HepG2 (cell line): ENCODE measurements around the gene IRAK2. TPM values are rescaled to one million over a fixed set of nuclear protein-coding genes. Genes with fewer than 3 reads are reported as not detected.

Experiments
- E2F5 ChIP-seq: sonication (generic); formaldehyde crosslinking; conservative IDR thresholded peaks from 2 replicates; pipeline ENCODE4 v1.4.0; 2020; ENCODE audit warnings: missing genetic modification reagents
- EZH2 ChIP-seq: conservative IDR thresholded peaks from 2 replicates; pipeline ENCODE4 v1.6.1; 2012; ENCODE audit warnings: mild to moderate bottlenecking, low read depth, low read length, moderate library complexity
- FOXC1 ChIP-seq: sonication (generic); formaldehyde crosslinking; IDR thresholded peaks from 2 replicates; pipeline ENCODE4 v1.8.0; 2022; ENCODE audit warnings: mild to moderate bottlenecking, missing genetic modification reagents, borderline replicate concordance
- FOXO1 ChIP-seq: sonication (generic); formaldehyde crosslinking; IDR thresholded peaks from 2 replicates; pipeline ENCODE4 v1.4.0; 2020; ENCODE audit warnings: missing genetic modification reagents
- HMG20A ChIP-seq: IDR thresholded peaks from 2 replicates; pipeline ENCODE4 v1.6.1; 2016; ENCODE audit warnings: borderline replicate concordance
- KLF15 ChIP-seq: sonication (generic); formaldehyde crosslinking; IDR thresholded peaks from 2 replicates; pipeline ENCODE4 v1.8.1; 2023; ENCODE audit warnings: borderline replicate concordance, mild to moderate bottlenecking, inconsistent platforms, missing genetic modification reagents, mixed read lengths
- MTF1 ChIP-seq: sonication (generic); formaldehyde crosslinking; IDR thresholded peaks from 2 replicates; pipeline ENCODE4 v1.5.0; 2020; ENCODE audit warnings: missing genetic modification reagents
- MYNN ChIP-seq: sonication (generic); formaldehyde crosslinking; IDR thresholded peaks from 2 replicates; pipeline ENCODE4 v1.4.0; 2020; ENCODE audit warnings: mild to moderate bottlenecking, low read depth, missing genetic modification reagents
- PAF1 ChIP-seq: IDR thresholded peaks from 2 replicates; pipeline ENCODE4 v1.6.1; 2016; ENCODE audit warnings: missing genetic modification reagents, missing compliant biosample characterization
- SALL2 ChIP-seq: sonication (generic); formaldehyde crosslinking; IDR thresholded peaks from 2 replicates; pipeline ENCODE4 v1.8.1; 2023; ENCODE audit warnings: mild to moderate bottlenecking, missing genetic modification reagents, inconsistent platforms
- SAP130 ChIP-seq: IDR thresholded peaks from 2 replicates; pipeline ENCODE4 v1.6.1; 2016; ENCODE audit warnings: low read depth
- SNAI1 ChIP-seq: sonication (generic); formaldehyde crosslinking; IDR thresholded peaks from 2 replicates; pipeline ENCODE4 v1.5.0; 2020; ENCODE audit warnings: mild to moderate bottlenecking, missing genetic modification reagents, borderline replicate concordance
- SPEN ChIP-seq: sonication (generic); formaldehyde crosslinking; IDR thresholded peaks from 2 replicates; pipeline ENCODE4 v1.5.1; 2020; ENCODE audit warnings: low read depth, mild to moderate bottlenecking, missing genetic modification reagents
- THYN1 ChIP-seq: sonication (generic); formaldehyde crosslinking; IDR thresholded peaks from 2 replicates; pipeline ENCODE4 v1.8.1; 2023; ENCODE audit warnings: low read depth, mild to moderate bottlenecking, moderate library complexity, missing genetic modification reagents, borderline replicate concordance
- ZIK1 ChIP-seq: sonication (generic); formaldehyde crosslinking; IDR thresholded peaks from 2 replicates; pipeline ENCODE4 v1.5.0; 2020; ENCODE audit warnings: mild to moderate bottlenecking, low read depth, missing genetic modification reagents, borderline replicate concordance
- ZNF101 ChIP-seq: sonication (generic); formaldehyde crosslinking; IDR thresholded peaks from 2 replicates; pipeline ENCODE4 v1.4.0; 2020; ENCODE audit warnings: mild to moderate bottlenecking, low read depth, missing genetic modification reagents, borderline replicate concordance
- ZNF530 ChIP-seq: sonication (generic); formaldehyde crosslinking; IDR thresholded peaks from 2 replicates; pipeline ENCODE4 v1.5.0; 2020; ENCODE audit warnings: low read depth, mild to moderate bottlenecking, missing genetic modification reagents
- ZZZ3 ChIP-seq: sonication (generic); formaldehyde crosslinking; IDR thresholded peaks from 2 replicates; pipeline ENCODE4 v1.4.0; 2020; ENCODE audit warnings: missing genetic modification reagents, mild to moderate bottlenecking, borderline replicate concordance
- polyA plus RNA-seq, 8 experiments: library from polyadenylated mRNA; depleted of rRNA in 3 of 8; stranded (reverse) in 7 of 8; unstranded in 1 of 8; fragments of >200 nt; fragmentation: Illumina TruSeq in 4 of 8; extraction: Trizol in 4 of 8; gene quantifications; 2 replicates each; pipeline versions ENCODE4 v1.2.1 to v1.2.3, GENCODE V29; 2011 to 2016; ENCODE audit warnings: low read depth in 4 of 8, missing spikeins in 1 of 8, mixed read lengths in 1 of 8; ENCODE audit not compliant: insufficient read depth in 1 of 8
- total RNA-seq, 5 experiments: library from RNA; depleted of rRNA; stranded (reverse); fragments of >200 nt; fragmentation: Illumina TruSeq; extraction: Trizol; gene quantifications; 2 replicates each; pipeline ENCODE4 v1.2.3, GENCODE V29; 2016; ENCODE audit warnings: low read depth in 1 of 5
- TF ChIP-seq, protein P1 (sequence below): sonication (generic); formaldehyde crosslinking; IDR thresholded peaks from 2 replicates; pipeline ENCODE4 v1.5.0; 2020; ENCODE audit warnings: missing genetic modification reagents
- TF ChIP-seq, protein P2 (sequence below): sonication (generic); formaldehyde crosslinking; IDR thresholded peaks from 2 replicates; pipeline ENCODE4 v1.4.0; 2020; ENCODE audit warnings: mild to moderate bottlenecking, missing genetic modification reagents
- TF ChIP-seq, protein P3 (sequence below): sonication (generic); formaldehyde crosslinking; IDR thresholded peaks from 2 replicates; pipeline ENCODE4 v1.4.0; 2020; ENCODE audit warnings: missing genetic modification reagents, borderline replicate concordance

IRAK2 gene
- total and polyA plus RNA-seq, 2 of the 13 experiments (the other 11 are each of a cell fraction or from before 2014, with no cell fraction given), result 13.1 to 23.3 TPM

- TF ChIP-seq ZIK1 (CRISPR knock-in tag) (no peak), SALL2 (CRISPR knock-in tag) (peak; percentile 73; the same call in 1 of the 2 replicates), ZNF530 (CRISPR knock-in tag) (no peak), PAF1 (no peak), THYN1 (CRISPR knock-in tag) (no peak), HMG20A (CRISPR knock-in tag) (no peak), FOXC1 (CRISPR knock-in tag) (peak; percentile 72), EZH2 (no peak), MYNN (no peak), SNAI1 (CRISPR knock-in tag) (no peak), SPEN (CRISPR knock-in tag) (peak; percentile 79), MTF1 (CRISPR knock-in tag) (no peak), ZZZ3 (no peak), ZNF101 (CRISPR knock-in tag) (no peak), SAP130 (CRISPR knock-in tag) (peak; percentile 94), FOXO1 (CRISPR knock-in tag) (no peak), KLF15 (CRISPR knock-in tag) (no peak), E2F5 (CRISPR knock-in tag) (no peak)
- TF ChIP-seq, protein P1, sequence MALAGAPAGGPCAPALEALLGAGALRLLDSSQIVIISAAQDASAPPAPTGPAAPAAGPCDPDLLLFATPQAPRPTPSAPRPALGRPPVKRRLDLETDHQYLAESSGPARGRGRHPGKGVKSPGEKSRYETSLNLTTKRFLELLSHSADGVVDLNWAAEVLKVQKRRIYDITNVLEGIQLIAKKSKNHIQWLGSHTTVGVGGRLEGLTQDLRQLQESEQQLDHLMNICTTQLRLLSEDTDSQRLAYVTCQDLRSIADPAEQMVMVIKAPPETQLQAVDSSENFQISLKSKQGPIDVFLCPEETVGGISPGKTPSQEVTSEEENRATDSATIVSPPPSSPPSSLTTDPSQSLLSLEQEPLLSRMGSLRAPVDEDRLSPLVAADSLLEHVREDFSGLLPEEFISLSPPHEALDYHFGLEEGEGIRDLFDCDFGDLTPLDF (CRISPR knock-in tag), result no peak; the same call in 1 of the 2 replicates
- TF ChIP-seq, protein P2, sequence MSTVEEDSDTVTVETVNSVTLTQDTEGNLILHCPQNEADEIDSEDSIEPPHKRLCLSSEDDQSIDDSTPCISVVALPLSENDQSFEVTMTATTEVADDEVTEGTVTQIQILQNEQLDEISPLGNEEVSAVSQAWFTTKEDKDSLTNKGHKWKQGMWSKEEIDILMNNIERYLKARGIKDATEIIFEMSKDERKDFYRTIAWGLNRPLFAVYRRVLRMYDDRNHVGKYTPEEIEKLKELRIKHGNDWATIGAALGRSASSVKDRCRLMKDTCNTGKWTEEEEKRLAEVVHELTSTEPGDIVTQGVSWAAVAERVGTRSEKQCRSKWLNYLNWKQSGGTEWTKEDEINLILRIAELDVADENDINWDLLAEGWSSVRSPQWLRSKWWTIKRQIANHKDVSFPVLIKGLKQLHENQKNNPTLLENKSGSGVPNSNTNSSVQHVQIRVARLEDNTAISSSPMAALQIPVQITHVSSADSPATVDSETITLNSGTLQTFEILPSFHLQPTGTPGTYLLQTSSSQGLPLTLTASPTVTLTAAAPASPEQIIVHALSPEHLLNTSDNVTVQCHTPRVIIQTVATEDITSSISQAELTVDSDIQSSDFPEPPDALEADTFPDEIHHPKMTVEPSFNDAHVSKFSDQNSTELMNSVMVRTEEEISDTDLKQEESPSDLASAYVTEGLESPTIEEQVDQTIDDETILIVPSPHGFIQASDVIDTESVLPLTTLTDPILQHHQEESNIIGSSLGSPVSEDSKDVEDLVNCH, result no peak; the same call in 1 of the 2 replicates
- TF ChIP-seq, protein P3, sequence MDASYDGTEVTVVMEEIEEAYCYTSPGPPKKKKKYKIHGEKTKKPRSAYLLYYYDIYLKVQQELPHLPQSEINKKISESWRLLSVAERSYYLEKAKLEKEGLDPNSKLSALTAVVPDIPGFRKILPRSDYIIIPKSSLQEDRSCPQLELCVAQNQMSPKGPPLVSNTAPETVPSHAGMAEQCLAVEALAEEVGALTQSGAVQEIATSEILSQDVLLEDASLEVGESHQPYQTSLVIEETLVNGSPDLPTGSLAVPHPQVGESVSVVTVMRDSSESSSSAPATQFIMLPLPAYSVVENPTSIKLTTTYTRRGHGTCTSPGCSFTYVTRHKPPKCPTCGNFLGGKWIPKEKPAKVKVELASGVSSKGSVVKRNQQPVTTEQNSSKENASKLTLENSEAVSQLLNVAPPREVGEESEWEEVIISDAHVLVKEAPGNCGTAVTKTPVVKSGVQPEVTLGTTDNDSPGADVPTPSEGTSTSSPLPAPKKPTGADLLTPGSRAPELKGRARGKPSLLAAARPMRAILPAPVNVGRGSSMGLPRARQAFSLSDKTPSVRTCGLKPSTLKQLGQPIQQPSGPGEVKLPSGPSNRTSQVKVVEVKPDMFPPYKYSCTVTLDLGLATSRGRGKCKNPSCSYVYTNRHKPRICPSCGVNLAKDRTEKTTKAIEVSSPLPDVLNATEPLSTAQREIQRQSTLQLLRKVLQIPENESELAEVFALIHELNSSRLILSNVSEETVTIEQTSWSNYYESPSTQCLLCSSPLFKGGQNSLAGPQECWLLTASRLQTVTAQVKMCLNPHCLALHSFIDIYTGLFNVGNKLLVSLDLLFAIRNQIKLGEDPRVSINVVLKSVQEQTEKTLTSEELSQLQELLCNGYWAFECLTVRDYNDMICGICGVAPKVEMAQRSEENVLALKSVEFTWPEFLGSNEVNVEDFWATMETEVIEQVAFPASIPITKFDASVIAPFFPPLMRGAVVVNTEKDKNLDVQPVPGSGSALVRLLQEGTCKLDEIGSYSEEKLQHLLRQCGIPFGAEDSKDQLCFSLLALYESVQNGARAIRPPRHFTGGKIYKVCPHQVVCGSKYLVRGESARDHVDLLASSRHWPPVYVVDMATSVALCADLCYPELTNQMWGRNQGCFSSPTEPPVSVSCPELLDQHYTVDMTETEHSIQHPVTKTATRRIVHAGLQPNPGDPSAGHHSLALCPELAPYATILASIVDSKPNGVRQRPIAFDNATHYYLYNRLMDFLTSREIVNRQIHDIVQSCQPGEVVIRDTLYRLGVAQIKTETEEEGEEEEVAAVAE, result peak; percentile 99
Measured at GRCh38 chr3:10115326-10116137, 49.2 kb upstream of the IRAK2 start, which contains the start of gene BRK1 (continued).
